GM12878 (cell line): Measurements from ENCODE around the gene PEX16. TPM values are rescaled to one million over a fixed set of nuclear protein-coding genes. Genes with fewer than 3 reads are reported as not detected.

ENCODE experiments used
- ATAC-seq: fragments of 200-7000 bp; cut with Tn5 transposase; 3 replicates; pipeline ENCODE4 v1.9.1; 2020; ENCODE audit warnings: mild to moderate bottlenecking, moderate library complexity
- BruUV-seq: library from RNA; stranded (reverse); fragments of 400-500 nt; replicated peaks from 2 replicates; lab custom pipeline; 2021; lab: Mats Ljungman, UMichigan
- CTCF ChIA-PET: fragments of 300-600 bp; sonication (Branson Sonifier 250); formaldehyde crosslinking; extraction: SDS; loops from one replicate; lab custom pipeline; 2021; ENCODE audit warnings: inconsistent platforms; lab: Yijun Ruan, JAX
- POLR2A ChIA-PET: fragments of 350-600 bp; formaldehyde crosslinking; extraction: SDS; loops from one replicate; lab custom pipeline; 2021; ENCODE audit warnings: inconsistent platforms; lab: Charles Lee
- RAD21 ChIA-PET: fragments of 300-600 bp; sonication (Branson Sonifier 250); formaldehyde crosslinking; loops from one replicate; lab custom pipeline; 2023; ENCODE audit warnings: antibody characterized with exemption; ENCODE audit not compliant: unreplicated experiment; lab: Charles Lee
- SMC1A ChIA-PET: fragments of 300-600 bp; sonication (Branson Sonifier 250); formaldehyde crosslinking; loops from one replicate; lab custom pipeline; 2023; ENCODE audit not compliant: unreplicated experiment, uncharacterized antibody; lab: Charles Lee
- DNase-seq: peaks from one replicate; pipeline ENCODE4 v3.0.0-alpha.2; 2011; ENCODE audit warnings: low read depth, low spot score
- FAIRE-seq: peaks from 3 replicates; lab custom pipeline; 2011; peaks lifted over from hg19 to GRCh38; lab: Jason Lieb, UNC
- H2AFZ ChIP-seq: 2 replicates; pipeline ENCODE4 v1.6.0; 2011; ENCODE audit warnings: low read depth, low read length, control low read depth; ENCODE audit not compliant: control insufficient read depth
- H3K27ac ChIP-seq: 2 replicates; pipeline ENCODE4 v1.5.1; 2011; ENCODE audit warnings: control low read depth; ENCODE audit not compliant: control insufficient read depth, insufficient read depth
- H3K27me3 ChIP-seq, 2 experiments: replicated peaks in 1 of 2; 2 replicates each; pipeline versions ENCODE4 v1.6.0 to v1.6.1; 2011; ENCODE audit warnings: low read length in 1 of 2; ENCODE audit not compliant: control insufficient read depth in 2 of 2, insufficient read depth in 2 of 2
- H3K36me3 ChIP-seq, 2 experiments: 2 replicates each; pipeline ENCODE4 v1.5.1; 2011; ENCODE audit warnings: low read length in 1 of 2; ENCODE audit not compliant: control insufficient read depth in 2 of 2, insufficient read depth in 2 of 2
- H3K4me1 ChIP-seq: 2 replicates; pipeline ENCODE4 v1.6.1; 2011; ENCODE audit warnings: mild to moderate bottlenecking, low read length, moderate library complexity, mixed read lengths; ENCODE audit not compliant: control insufficient read depth, insufficient read depth
- H3K4me2 ChIP-seq: 2 replicates; pipeline ENCODE4 v1.6.0; 2011; ENCODE audit warnings: control low read depth; ENCODE audit not compliant: control insufficient read depth, insufficient read depth
- H3K4me3 ChIP-seq: fragments of 200-600 bp; sonication (generic); 2 replicates; pipeline ENCODE4 v1.5.1; 2016
- H3K79me2 ChIP-seq: 2 replicates; pipeline ENCODE4 v1.6.0; 2011; ENCODE audit warnings: low read length; ENCODE audit not compliant: control insufficient read depth, insufficient read depth
- H3K9ac ChIP-seq: 2 replicates; pipeline ENCODE4 v1.8.0; 2011; ENCODE audit warnings: low read length, control low read depth, mixed read lengths; ENCODE audit not compliant: control insufficient read depth, insufficient read depth
- H3K9me3 ChIP-seq: replicated peaks from 3 replicates; pipeline ENCODE4 v1.5.1; 2011; ENCODE audit warnings: mild to moderate bottlenecking, low read length; ENCODE audit not compliant: control insufficient read depth, insufficient read depth
- H4K20me1 ChIP-seq: 2 replicates; pipeline ENCODE4 v1.6.0; 2011; ENCODE audit not compliant: control insufficient read depth, insufficient read depth
- ATF7 ChIP-seq: fragments of 450-650 bp; IDR thresholded peaks from 2 replicates; pipeline ENCODE4 v1.6.1; 2016; ENCODE audit warnings: low read depth, mild to moderate bottlenecking
- CHD4 ChIP-seq: fragments of 200-600 bp; sonication (generic); IDR thresholded peaks from 2 replicates; pipeline ENCODE4 v1.6.1; 2016; ENCODE audit warnings: mild to moderate bottlenecking
- CREB1 ChIP-seq: IDR thresholded peaks from 2 replicates; pipeline ENCODE4 v1.6.1; 2012; ENCODE audit warnings: low read depth, mild to moderate bottlenecking, inconsistent platforms
- E2F8 ChIP-seq: fragments of 450-650 bp; IDR thresholded peaks from 2 replicates; pipeline ENCODE4 v1.6.1; 2018; ENCODE audit warnings: mild to moderate bottlenecking, low read depth, moderate library complexity; ENCODE audit not compliant: partially characterized antibody
- EED ChIP-seq: sonication (generic); IDR thresholded peaks from 2 replicates; pipeline ENCODE4 v1.6.1; 2016; ENCODE audit warnings: antibody characterized with exemption, low read depth
- KLF5 ChIP-seq: fragments of 450-650 bp; IDR thresholded peaks from 2 replicates; pipeline ENCODE4 v1.6.1; 2014; ENCODE audit warnings: mild to moderate bottlenecking; ENCODE audit not compliant: partially characterized antibody
- NKRF ChIP-seq: fragments of 450-650 bp; conservative IDR thresholded peaks from 2 replicates; pipeline ENCODE4 v1.6.1; 2017; ENCODE audit warnings: mild to moderate bottlenecking, moderate library complexity
- SMAD5 ChIP-seq: IDR thresholded peaks from 2 replicates; pipeline ENCODE4 v1.6.1; 2016; ENCODE audit warnings: antibody characterized with exemption, low read depth
- ZNF217 ChIP-seq: fragments of 450-650 bp; IDR thresholded peaks from 2 replicates; pipeline ENCODE4 v1.6.1; 2017; ENCODE audit warnings: antibody characterized with exemption, mild to moderate bottlenecking
- ZNF24 ChIP-seq: fragments of 450-650 bp; IDR thresholded peaks from 2 replicates; pipeline ENCODE4 v1.6.1; 2017; ENCODE audit warnings: antibody characterized with exemption, mild to moderate bottlenecking
- ZNF384 ChIP-seq: IDR thresholded peaks from 2 replicates; pipeline ENCODE4 v1.6.1; 2012; ENCODE audit warnings: low read depth, mild to moderate bottlenecking, low read length, improper control_type of control experiment, borderline replicate concordance
- ZNF622 ChIP-seq: fragments of 450-650 bp; IDR thresholded peaks from 2 replicates; pipeline ENCODE4 v1.6.1; 2017; ENCODE audit warnings: mild to moderate bottlenecking, inconsistent platforms
- WGBS: methylation state at CpG from one replicate; pipeline ENCODE4 v1.1.6; 2016; ENCODE audit warnings: low lambda C conversion rate; ENCODE audit not compliant: insufficient replicate concordance, insufficient coverage; ENCODE audit errors: missing lambda C conversion rate; 5-methylcytosine and 5-hydroxymethylcytosine counted together
- in situ Hi-C: fragments of 300-500 bp; cut with MboI; formaldehyde crosslinking; loops from 9 replicates; pipeline ENCODE4 v1.14.3; 2018; ENCODE audit warnings: mixed read lengths
- intact Hi-C: fragments of 100-400 bp; cut with micrococcal nuclease; formaldehyde crosslinking; loops from one replicate; pipeline ENCODE4 v1.14.2; 2022; ENCODE audit not compliant: unreplicated experiment
- polyA plus RNA-seq, 11 experiments: library from polyadenylated mRNA; depleted of rRNA in 4 of 11; unstranded in 6 of 11; stranded (reverse) in 5 of 11; fragments of >200 nt; fragmentation: Nextera tagmentation in 4 of 11; fragmentation: Illumina TruSeq in 1 of 11; extraction: Ambion mirVana in 4 of 11; extraction: Trizol in 1 of 11; gene quantifications; 1 replicate in 1 of 11; 2 replicates in 10 of 11; pipeline versions ENCODE4 v1.2.1 to v1.2.3, GENCODE V29; 2011 to 2016; ENCODE audit warnings: inconsistent platforms in 2 of 11, missing spikeins in 2 of 11, low read depth in 1 of 11
- total RNA-seq, 4 experiments: library from RNA; depleted of rRNA in 3 of 4; stranded (reverse); fragments of >200 nt in 3 of 4; fragmentation: Illumina TruSeq in 1 of 4; extraction: Trizol in 1 of 4; gene quantifications; 2 replicates each; pipeline versions ENCODE4 v1.2.1 to v1.2.3, GENCODE V29; 2013 to 2021

Gene PEX16
- total and polyA plus RNA-seq, 10 of the 15 experiments (the other 5 are each of a cell fraction or from before 2014, with no cell fraction given): 1.4 to 53.5 (median 27.6) TPM

GRCh38 chr11:45924927-45925326 is 7.2 kb upstream of the PEX16 start:
- intact Hi-C loops: no loop called here
- Histone ChIP-seq H3K27ac (no peak overlapping the region), H3K9ac (no peak overlapping the region), H3K9me3 (no peaks in the 10 kb centered on the region; the same call in 2 of the 3 replicates), H3K4me3 (no peak overlapping the region), H2AFZ (no peak overlapping the region), H4K20me1 (no peaks in the 10 kb centered on the region), H3K36me3 (no peaks in the 10 kb centered on the region), H3K79me2 (no peaks in the 10 kb centered on the region), H3K4me2 (no peak overlapping the region), H3K4me1 (peaks cover 7% of the 10 kb centered on the region), H3K27me3 (peaks cover 6 to 18% of the 10 kb centered on the region in 2 experiments; a peak in 3 of 4 replicates)
- WGBS: 71% methylated on average over 6 of the region's 6 CpGs
- no TSS peak for BruUV-seq
- ChIA-PET POLR2A (interaction anchor here (1.1 kb wide), 1 partner anchor 10 kb away, joined by 8 read pairs; no protein-coding TSS in a partner anchor), SMC1A (no interaction called here), RAD21 (no interaction called here), CTCF (no interaction called here)
- FAIRE-seq (no peak), DNase-seq (no peak), ATAC-seq (no peak)
- no peak for TF ChIP-seq SMAD5
- TF ChIP-seq ZNF622: no peak
- no peak for TF ChIP-seq KLF5
- no peak for TF ChIP-seq E2F8
- no peak for TF ChIP-seq ZNF384
- TF ChIP-seq CHD4: no peak
- no peak for TF ChIP-seq EED
- TF ChIP-seq NKRF: no peak
- no peak for TF ChIP-seq ZNF24
- no peak for TF ChIP-seq ZNF217
- no peak for TF ChIP-seq ATF7
- no peak for TF ChIP-seq CREB1
- in situ Hi-C loops: no loop called here
